Liver (tissue), 9 donors: ENCODE data around the gene STRA8. TPM values are rescaled to one million over a fixed set of nuclear protein-coding genes. Genes with fewer than 3 reads are reported as not detected.

ENCODE experiments used
- DNase-seq: peaks from one replicate; pipeline ENCODE4 v3.0.0-alpha.2; 2017; ENCODE audit warnings: low spot score
- H3K27ac ChIP-seq, 2 donors: one replicate each; pipeline ENCODE4 v1.7.0; 2013; ENCODE audit warnings: inconsistent platforms in 2 of 2, low read length in 2 of 2, control low read depth in 1 of 2, low read depth in 1 of 2, mild to moderate bottlenecking in 1 of 2
- H3K27me3 ChIP-seq, 4 donors: one replicate each; pipeline versions ENCODE4 v1.6.1 to v1.7.0; 2013; ENCODE audit warnings: low read length in 3 of 4, inconsistent platforms in 1 of 4, mild to moderate bottlenecking in 1 of 4, moderate library complexity in 1 of 4; ENCODE audit not compliant: control insufficient read depth in 4 of 4, insufficient read depth in 4 of 4
- H3K36me3 ChIP-seq, 4 donors: one replicate each; pipeline versions ENCODE4 v1.6.1 to v1.7.0; 2013; ENCODE audit warnings: low read length in 3 of 4, mild to moderate bottlenecking in 3 of 4, low read depth in 1 of 4, moderate library complexity in 1 of 4; ENCODE audit not compliant: control insufficient read depth in 4 of 4, insufficient read depth in 3 of 4
- H3K4me1 ChIP-seq, 4 donors: one replicate each; pipeline versions ENCODE4 v1.6.1 to v1.7.0; 2013; ENCODE audit warnings: low read length in 3 of 4, mild to moderate bottlenecking in 3 of 4, moderate library complexity in 1 of 4; ENCODE audit not compliant: control insufficient read depth in 4 of 4, insufficient read depth in 4 of 4
- H3K4me3 ChIP-seq, 3 donors: one replicate each; pipeline versions ENCODE4 v1.6.1 to v1.7.0; 2013; ENCODE audit warnings: low read length in 3 of 3, control low read depth in 1 of 3, low read depth in 1 of 3, mild to moderate bottlenecking in 1 of 3
- H3K9ac ChIP-seq, 2 donors: one replicate each; pipeline ENCODE4 v1.7.0; 2013; ENCODE audit warnings: low read length in 2 of 2, mild to moderate bottlenecking in 2 of 2, moderate library complexity in 2 of 2, control low read depth in 1 of 2, low read depth in 1 of 2
- H3K9me3 ChIP-seq, 4 donors: one replicate each; pipeline versions ENCODE4 v1.6.1 to v1.7.0; 2013; ENCODE audit warnings: low read length in 3 of 4; ENCODE audit not compliant: control insufficient read depth in 4 of 4
- ATF3 ChIP-seq: IDR thresholded peaks from 2 replicates; pipeline ENCODE4 v1.6.1; 2016; ENCODE audit warnings: antibody characterized with exemption
- CTCF ChIP-seq: fragments of 150-350 bp; IDR thresholded peaks from 2 replicates; pipeline ENCODE4 v1.5.1; 2017; ENCODE audit warnings: improper control_type of control experiment, low read depth, low read length; ENCODE audit not compliant: missing input control
- EGR1 ChIP-seq, 2 donors: IDR thresholded peaks; 2 replicates each; pipeline ENCODE4 v1.6.1; 2016 to 2018; ENCODE audit warnings: antibody characterized with exemption in 2 of 2, low read depth in 2 of 2
- FOXA1 ChIP-seq: IDR thresholded peaks from 2 replicates; pipeline ENCODE4 v1.6.1; 2016; ENCODE audit warnings: antibody characterized with exemption
- FOXA2 ChIP-seq: IDR thresholded peaks from 2 replicates; pipeline ENCODE4 v1.6.1; 2016; ENCODE audit warnings: antibody characterized with exemption
- GABPA ChIP-seq, 2 donors: IDR thresholded peaks in 1 of 2; conservative IDR thresholded peaks in 1 of 2; 2 replicates each; pipeline ENCODE4 v1.6.1; 2016; ENCODE audit warnings: antibody characterized with exemption in 2 of 2, mild to moderate bottlenecking in 1 of 2, moderate library complexity in 1 of 2
- HNF4A ChIP-seq, 2 donors: conservative IDR thresholded peaks; 2 replicates each; pipeline ENCODE4 v1.6.1; 2016; ENCODE audit warnings: antibody characterized with exemption in 2 of 2, mild to moderate bottlenecking in 2 of 2
- JUND ChIP-seq, 2 donors: IDR thresholded peaks; 2 replicates each; pipeline ENCODE4 v1.6.1; 2016; ENCODE audit warnings: antibody characterized with exemption in 2 of 2
- NR2F2 ChIP-seq: IDR thresholded peaks from 2 replicates; pipeline ENCODE4 v1.6.1; 2016; ENCODE audit warnings: antibody characterized with exemption
- RAD21 ChIP-seq, 2 donors: IDR thresholded peaks; 2 replicates each; pipeline ENCODE4 v1.6.1; 2016; ENCODE audit warnings: antibody characterized with exemption in 2 of 2, mild to moderate bottlenecking in 2 of 2
- RXRA ChIP-seq, 2 donors: IDR thresholded peaks; 2 replicates each; pipeline ENCODE4 v1.6.1; 2017 to 2018; ENCODE audit warnings: antibody characterized with exemption in 2 of 2, mild to moderate bottlenecking in 1 of 2
- SP1 ChIP-seq: IDR thresholded peaks from 2 replicates; pipeline ENCODE4 v1.6.1; 2018; ENCODE audit warnings: antibody characterized with exemption, mild to moderate bottlenecking
- TAF1 ChIP-seq: conservative IDR thresholded peaks from 2 replicates; pipeline ENCODE4 v1.6.1; 2016; ENCODE audit warnings: antibody characterized with exemption, mild to moderate bottlenecking
- YY1 ChIP-seq: IDR thresholded peaks from 2 replicates; pipeline ENCODE4 v1.6.1; 2016; ENCODE audit warnings: antibody characterized with exemption, mild to moderate bottlenecking
- WGBS: extraction: QIAGEN DNeasy Blood & Tissue Kit; methylation state at CpG from one replicate; pipeline ENCODE4 v1.1.7; 2013; 5-methylcytosine and 5-hydroxymethylcytosine counted together
- polyA plus RNA-seq, 2 donors: library from polyadenylated mRNA; stranded (reverse) in 1 of 2; unstranded in 1 of 2; fragments of 200-250 nt in 1 of 2; fragments of >200 nt in 1 of 2; fragmentation: Nextera tagmentation in 1 of 2; extraction: Ambion mirVana in 1 of 2; gene quantifications; one replicate each; pipeline versions ENCODE4 v1.2.1 to v1.2.3, GENCODE V29; 2013 to 2015
- total RNA-seq, 2 donors: library from RNA; depleted of rRNA; stranded (reverse); fragments of >200 nt; gene quantifications; one replicate each; pipeline ENCODE4 v1.2.3, GENCODE V29; 2014
- TF ChIP-seq, protein P1 (sequence below): IDR thresholded peaks from 2 replicates; pipeline ENCODE4 v1.6.1; 2016; ENCODE audit warnings: antibody characterized with exemption
- TF ChIP-seq, protein P2 (sequence below): IDR thresholded peaks from 2 replicates; pipeline ENCODE4 v1.6.1; 2016; ENCODE audit warnings: antibody characterized with exemption
- TF ChIP-seq, protein P3 (sequence below): IDR thresholded peaks from 2 replicates; pipeline ENCODE4 v1.6.1; 2016; ENCODE audit warnings: antibody characterized with exemption, mild to moderate bottlenecking
- donor health status: healthy.
- donor health status: healthy.
- donor health status: healthy.
- donor health status: healthy.
- donor health status: healthy.

STRA8 gene
- total and polyA plus RNA-seq, 4 donors, result 0.14 TPM; not detected in 3

- Histone ChIP-seq H3K4me1 (peaks cover 0 to 8% (median 7%) of the 10 kb centered on the region in 4 donors), H3K4me3 (no peak overlapping the region), H3K9ac (no peak overlapping the region), H3K27ac (no peak overlapping the region), H3K27me3 (no peaks in the 10 kb centered on the region), H3K36me3 (peaks cover 18 to 69% (median 34%) of the 10 kb centered on the region in 4 donors), H3K9me3 (peaks cover 0 to 5% (median 1%) of the 10 kb centered on the region in 4 donors)
- WGBS, result 93% methylated on average over 7 of the region's 7 CpGs
- TF ChIP-seq ATF3 (no peak), FOXA1 (no peak), HNF4A (conservative IDR thresholded peaks at IDR 0.05) (no peak), CTCF (no peak), SP1 (no peak), EGR1 (IDR thresholded peaks at IDR 0.05; ENCODE audit: low read depth in 2 of 2) (no peak), JUND (IDR thresholded peaks at IDR 0.05) (no peak), YY1 (no peak)
- TF ChIP-seq, protein P1, sequence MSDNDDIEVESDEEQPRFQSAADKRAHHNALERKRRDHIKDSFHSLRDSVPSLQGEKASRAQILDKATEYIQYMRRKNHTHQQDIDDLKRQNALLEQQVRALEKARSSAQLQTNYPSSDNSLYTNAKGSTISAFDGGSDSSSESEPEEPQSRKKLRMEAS, result no peak
- DNase-seq, result no peak
Measured at GRCh38 chr7:135185471-135186260, 48.0 kb upstream of the STRA8 start.

GRCh38 chr7:135186261-135186540 is 47.4 kb upstream of the STRA8 start:
- TF ChIP-seq YY1, result no peak
- TF ChIP-seq FOXA1, result no peak
- TF ChIP-seq JUND (IDR thresholded peaks at IDR 0.05), result no peak
- TF ChIP-seq SP1, result no peak
- TF ChIP-seq, protein P1, result no peak
- TF ChIP-seq, protein P2, sequence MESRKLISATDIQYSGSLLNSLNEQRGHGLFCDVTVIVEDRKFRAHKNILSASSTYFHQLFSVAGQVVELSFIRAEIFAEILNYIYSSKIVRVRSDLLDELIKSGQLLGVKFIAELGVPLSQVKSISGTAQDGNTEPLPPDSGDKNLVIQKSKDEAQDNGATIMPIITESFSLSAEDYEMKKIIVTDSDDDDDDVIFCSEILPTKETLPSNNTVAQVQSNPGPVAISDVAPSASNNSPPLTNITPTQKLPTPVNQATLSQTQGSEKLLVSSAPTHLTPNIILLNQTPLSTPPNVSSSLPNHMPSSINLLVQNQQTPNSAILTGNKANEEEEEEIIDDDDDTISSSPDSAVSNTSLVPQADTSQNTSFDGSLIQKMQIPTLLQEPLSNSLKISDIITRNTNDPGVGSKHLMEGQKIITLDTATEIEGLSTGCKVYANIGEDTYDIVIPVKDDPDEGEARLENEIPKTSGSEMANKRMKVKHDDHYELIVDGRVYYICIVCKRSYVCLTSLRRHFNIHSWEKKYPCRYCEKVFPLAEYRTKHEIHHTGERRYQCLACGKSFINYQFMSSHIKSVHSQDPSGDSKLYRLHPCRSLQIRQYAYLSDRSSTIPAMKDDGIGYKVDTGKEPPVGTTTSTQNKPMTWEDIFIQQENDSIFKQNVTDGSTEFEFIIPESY, result no peak
- TF ChIP-seq HNF4A (conservative IDR thresholded peaks at IDR 0.05), result no peak
- no peak overlapping the region for H3K9ac ChIP-seq
- H3K9me3 ChIP-seq, result peaks cover 0 to 2% (median 0%) of the 10 kb centered on the region in 4 donors
- H3K27ac ChIP-seq, result no peak overlapping the region
- 97% methylated on average over 3 of the region's 3 CpGs for WGBS
- H3K4me3 ChIP-seq, result no peak overlapping the region
- no peaks in the 10 kb centered on the region for H3K27me3 ChIP-seq
- H3K36me3 ChIP-seq, result peaks cover 18 to 63% (median 34%) of the 10 kb centered on the region in 4 donors
- no peak for DNase-seq
- H3K4me1 ChIP-seq, result peaks cover 0 to 8% (median 7%) of the 10 kb centered on the region in 4 donors

DNA sequence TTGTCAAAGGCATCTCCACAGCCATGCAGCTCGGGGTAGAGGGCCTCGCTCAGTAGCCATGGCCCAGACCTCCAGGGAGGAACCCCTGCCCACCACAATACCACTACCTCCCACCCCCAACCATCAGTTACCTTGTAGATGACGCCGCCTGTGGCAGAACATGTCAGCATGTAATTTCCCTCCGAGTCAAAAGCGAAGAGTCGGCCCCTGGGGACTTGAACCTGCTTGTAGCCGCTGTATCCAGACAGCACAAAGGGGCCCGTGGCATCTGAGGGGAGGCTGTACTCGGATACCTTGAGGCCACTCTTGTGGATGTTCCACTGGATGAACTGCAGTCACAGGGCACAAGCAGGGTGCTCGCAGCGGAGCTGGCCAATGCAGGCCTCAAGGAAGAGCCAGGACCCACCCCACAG is 46.8 kb upstream of the STRA8 start:
- Histone ChIP-seq H3K27me3 (no peaks in the 10 kb centered on the region), H3K27ac (no peak overlapping the region), H3K9ac (no peak overlapping the region), H3K4me3 (no peak overlapping the region), H3K9me3 (no peaks in the 10 kb centered on the region), H3K36me3 (peaks cover 18 to 66% (median 35%) of the 10 kb centered on the region in 4 donors), H3K4me1 (peaks cover 0 to 8% (median 7%) of the 10 kb centered on the region in 4 donors)
- no peak for DNase-seq
- WGBS, result 87% methylated on average over 12 of the region's 12 CpGs
- TF ChIP-seq RXRA (IDR thresholded peaks at IDR 0.05), result no peak
- TF ChIP-seq, protein P1, result no peak
- no peak for TF ChIP-seq GABPA (IDR thresholded peaks at IDR 0.05 in 1 of 2, conservative IDR thresholded peaks at IDR 0.05 in 1 of 2)
- TF ChIP-seq RAD21 (IDR thresholded peaks at IDR 0.05), result no peak
- no peak for TF ChIP-seq JUND (IDR thresholded peaks at IDR 0.05)
- no peak for TF ChIP-seq EGR1 (IDR thresholded peaks at IDR 0.05; ENCODE audit: low read depth in 2 of 2)
- no peak for TF ChIP-seq FOXA1
- TF ChIP-seq YY1, result no peak
- TF ChIP-seq NR2F2, result no peak
- no peak for TF ChIP-seq SP1
- TF ChIP-seq, protein P3, sequence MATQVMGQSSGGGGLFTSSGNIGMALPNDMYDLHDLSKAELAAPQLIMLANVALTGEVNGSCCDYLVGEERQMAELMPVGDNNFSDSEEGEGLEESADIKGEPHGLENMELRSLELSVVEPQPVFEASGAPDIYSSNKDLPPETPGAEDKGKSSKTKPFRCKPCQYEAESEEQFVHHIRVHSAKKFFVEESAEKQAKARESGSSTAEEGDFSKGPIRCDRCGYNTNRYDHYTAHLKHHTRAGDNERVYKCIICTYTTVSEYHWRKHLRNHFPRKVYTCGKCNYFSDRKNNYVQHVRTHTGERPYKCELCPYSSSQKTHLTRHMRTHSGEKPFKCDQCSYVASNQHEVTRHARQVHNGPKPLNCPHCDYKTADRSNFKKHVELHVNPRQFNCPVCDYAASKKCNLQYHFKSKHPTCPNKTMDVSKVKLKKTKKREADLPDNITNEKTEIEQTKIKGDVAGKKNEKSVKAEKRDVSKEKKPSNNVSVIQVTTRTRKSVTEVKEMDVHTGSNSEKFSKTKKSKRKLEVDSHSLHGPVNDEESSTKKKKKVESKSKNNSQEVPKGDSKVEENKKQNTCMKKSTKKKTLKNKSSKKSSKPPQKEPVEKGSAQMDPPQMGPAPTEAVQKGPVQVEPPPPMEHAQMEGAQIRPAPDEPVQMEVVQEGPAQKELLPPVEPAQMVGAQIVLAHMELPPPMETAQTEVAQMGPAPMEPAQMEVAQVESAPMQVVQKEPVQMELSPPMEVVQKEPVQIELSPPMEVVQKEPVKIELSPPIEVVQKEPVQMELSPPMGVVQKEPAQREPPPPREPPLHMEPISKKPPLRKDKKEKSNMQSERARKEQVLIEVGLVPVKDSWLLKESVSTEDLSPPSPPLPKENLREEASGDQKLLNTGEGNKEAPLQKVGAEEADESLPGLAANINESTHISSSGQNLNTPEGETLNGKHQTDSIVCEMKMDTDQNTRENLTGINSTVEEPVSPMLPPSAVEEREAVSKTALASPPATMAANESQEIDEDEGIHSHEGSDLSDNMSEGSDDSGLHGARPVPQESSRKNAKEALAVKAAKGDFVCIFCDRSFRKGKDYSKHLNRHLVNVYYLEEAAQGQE, result no peak
- TF ChIP-seq FOXA2, result no peak
- no peak for TF ChIP-seq TAF1
